OCI-LY3 (cell line): Measurements from ENCODE around the gene TRAF3.

Experiments
- H2AFZ ChIP-seq: fragments of 200-600, 300-600 bp; shearing (Covaris generic); 2 replicates; pipeline ENCODE4 v1.6.0; 2014; ENCODE audit warnings: antibody characterized with exemption, low read depth, low read length
- H3K27ac ChIP-seq: fragments of 200-600, 300-600 bp; sonication (generic); 2 replicates; pipeline ENCODE4 v1.5.1; 2014; ENCODE audit warnings: mild to moderate bottlenecking, low read length, moderate library complexity, mixed read lengths
- H3K27me3 ChIP-seq: fragments of 200-600, 300-600 bp; sonication (generic); 2 replicates; pipeline ENCODE4 v1.6.1; 2014; ENCODE audit warnings: low read depth, low read length, mixed read lengths
- H3K36me3 ChIP-seq: fragments of 200-600, 300-600 bp; sonication (generic); replicated peaks from 2 replicates; pipeline ENCODE3; 2014; ENCODE audit warnings: low read depth, low read length, mixed read lengths
- H3K4me1 ChIP-seq: fragments of 300-600, 200-600 bp; sonication (generic); 2 replicates; pipeline ENCODE4 v1.6.1; 2014; ENCODE audit warnings: low read length, mixed read lengths
- H3K4me2 ChIP-seq: fragments of 200-600, 300-600 bp; sonication (generic); 2 replicates; pipeline ENCODE4 v1.6.1; 2014; ENCODE audit warnings: low read length, mixed read lengths
- H3K4me3 ChIP-seq: fragments of 300-600, 200-600 bp; sonication (generic); 2 replicates; pipeline ENCODE4 v1.5.1; 2014; ENCODE audit warnings: antibody characterized with exemption, mild to moderate bottlenecking, low read length, moderate library complexity
- H3K79me2 ChIP-seq: fragments of 300-600, 200-600 bp; shearing (Covaris generic); 2 replicates; pipeline ENCODE4 v1.6.1; 2014; ENCODE audit warnings: mild to moderate bottlenecking, low read length, mixed read lengths
- H3K9ac ChIP-seq: fragments of 300-600, 200-600 bp; shearing (Covaris generic); 2 replicates; pipeline ENCODE4 v1.6.0; 2014; ENCODE audit warnings: mild to moderate bottlenecking, low read length, moderate library complexity
- H3K9me3 ChIP-seq: fragments of 200-600, 300-600 bp; shearing (Covaris generic); 2 replicates; pipeline ENCODE4 v1.6.1; 2014; ENCODE audit warnings: low read length, mixed read lengths; ENCODE audit not compliant: insufficient read depth
- H4K20me1 ChIP-seq: fragments of 200-600, 300-600 bp; sonication (generic); 2 replicates; pipeline ENCODE4 v1.6.1; 2016; ENCODE audit warnings: low read length, mixed read lengths; ENCODE audit not compliant: insufficient read depth
- CTCF ChIP-seq: fragments of 200-600, 300-600 bp; sonication (generic); IDR thresholded peaks from 2 replicates; pipeline ENCODE4 v1.5.1; 2014; ENCODE audit warnings: antibody characterized with exemption, low read length, low read depth
- EZH2phosphoT487 ChIP-seq: fragments of 200-600 bp; shearing (Covaris generic); IDR thresholded peaks from 2 replicates; pipeline ENCODE4 v1.6.1; 2018; ENCODE audit warnings: antibody characterized with exemption, mixed run types, low read depth

Gene TRAF3

GRCh38 chr14:102830474-102831045 is 53.3 kb downstream of the TRAF3 start:
- Histone ChIP-seq H3K9ac (no peak overlapping the region), H2AFZ (no peak overlapping the region), H3K4me3 (no peak overlapping the region), H3K27ac (no peak overlapping the region), H3K4me1 (no peaks in the 10 kb centered on the region), H3K79me2 (peaks cover 100% of the 10 kb centered on the region), H3K4me2 (no peak overlapping the region), H3K36me3 (peaks cover 69% of the 10 kb centered on the region), H4K20me1 (peaks cover 90% of the 10 kb centered on the region), H3K27me3 (no peaks in the 10 kb centered on the region), H3K9me3 (no peaks in the 10 kb centered on the region)
- no peak for TF ChIP-seq CTCF

GRCh38 chr14:102831163-102831804 is 54.0 kb downstream of the TRAF3 start:
- Histone ChIP-seq H3K27ac (no peak overlapping the region), H4K20me1 (peaks cover 90% of the 10 kb centered on the region), H2AFZ (no peak overlapping the region), H3K4me3 (no peak overlapping the region), H3K36me3 (peaks cover 69% of the 10 kb centered on the region), H3K4me2 (no peak overlapping the region), H3K79me2 (peaks cover 100% of the 10 kb centered on the region), H3K27me3 (no peaks in the 10 kb centered on the region), H3K9me3 (no peaks in the 10 kb centered on the region), H3K9ac (no peak overlapping the region), H3K4me1 (no peaks in the 10 kb centered on the region)
- no peak for TF ChIP-seq CTCF
- TF ChIP-seq EZH2phosphoT487: no peak

- H3K9me3 ChIP-seq: no peaks in the 10 kb centered on the region
- TF ChIP-seq EZH2phosphoT487 (no peak), CTCF (no peak)
- no peak overlapping the region for H2AFZ ChIP-seq
- no peaks in the 10 kb centered on the region for H3K27me3 ChIP-seq
- H4K20me1 ChIP-seq: peaks cover 90% of the 10 kb centered on the region
- H3K4me3 ChIP-seq: no peak overlapping the region
- H3K9ac ChIP-seq: no peak overlapping the region
- no peak overlapping the region for H3K4me2 ChIP-seq
- H3K79me2 ChIP-seq: peaks cover 100% of the 10 kb centered on the region
- H3K4me1 ChIP-seq: no peaks in the 10 kb centered on the region
- H3K27ac ChIP-seq: no peak overlapping the region
- H3K36me3 ChIP-seq: peaks cover 57% of the 10 kb centered on the region
Observed at GRCh38 chr14:102833341-102833740, 56.1 kb downstream of the TRAF3 start.

- Histone ChIP-seq H3K4me2 (no peak overlapping the region), H3K9ac (no peak overlapping the region), H3K27ac (no peak overlapping the region), H2AFZ (no peak overlapping the region), H3K27me3 (no peaks in the 10 kb centered on the region), H3K36me3 (peaks cover 58% of the 10 kb centered on the region), H3K9me3 (no peaks in the 10 kb centered on the region), H3K4me3 (no peak overlapping the region), H4K20me1 (peaks cover 90% of the 10 kb centered on the region), H3K4me1 (no peaks in the 10 kb centered on the region), H3K79me2 (peaks cover 100% of the 10 kb centered on the region)
- TF ChIP-seq CTCF (no peak), EZH2phosphoT487 (no peak)
Observed at GRCh38 chr14:102833991-102834390, 56.7 kb downstream of the TRAF3 start.
